Stimulated activated CD4-positive, alpha-beta T cell treated with anti-CD3 and anti-CD28 coated beads, Interleukin-4, amount 100 ng/mL, for 24 hours (primary cell): ENCODE measurements around the gene IGLL1.
"Not testable (repeated sequence)": the region's sequence is repeated elsewhere in the genome, so short reads cannot be mapped to it uniquely, and the experiment has no call there.

Experiments used
- DNase-seq: peaks from one replicate; pipeline ENCODE4 v3.0.0-alpha.2; 2020

Gene IGLL1

GRCh38 chr22:23539839-23540198 lies 40.3 kb downstream of the IGLL1 start:
- not testable (repeated sequence) for DNase-seq

DNA sequence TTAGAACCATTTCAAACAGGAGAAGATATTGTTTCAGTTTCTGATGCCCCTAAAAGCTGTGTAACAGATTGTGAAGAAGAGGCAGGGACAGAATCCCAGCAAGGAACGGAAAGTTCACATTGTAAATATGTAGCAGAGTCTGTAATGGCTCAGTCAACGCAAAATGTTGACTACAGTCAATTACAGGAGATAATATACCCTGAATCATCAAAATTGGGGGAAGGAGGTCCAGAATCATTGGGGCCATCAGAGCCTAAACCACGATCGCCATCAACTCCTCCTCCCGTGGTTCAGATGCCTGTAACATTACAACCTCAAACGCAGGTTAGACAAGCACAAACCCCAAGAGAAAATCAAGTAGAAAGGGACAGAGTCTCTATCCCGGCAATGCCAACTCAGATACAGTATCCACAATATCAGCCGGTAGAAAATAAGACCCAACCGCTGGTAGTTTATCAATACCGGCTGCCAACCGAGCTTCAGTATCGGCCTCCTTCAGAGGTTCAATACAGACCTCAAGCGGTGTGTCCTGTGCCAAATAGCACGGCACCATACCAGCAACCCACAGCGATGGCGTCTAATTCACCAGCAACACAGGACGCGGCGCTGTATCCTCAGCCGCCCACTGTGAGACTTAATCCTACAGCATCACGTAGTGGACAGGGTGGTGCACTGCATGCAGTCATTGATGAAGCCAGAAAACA lies 40.8 kb downstream of the IGLL1 start:
- peak; percentile 78 for DNase-seq

DNA sequence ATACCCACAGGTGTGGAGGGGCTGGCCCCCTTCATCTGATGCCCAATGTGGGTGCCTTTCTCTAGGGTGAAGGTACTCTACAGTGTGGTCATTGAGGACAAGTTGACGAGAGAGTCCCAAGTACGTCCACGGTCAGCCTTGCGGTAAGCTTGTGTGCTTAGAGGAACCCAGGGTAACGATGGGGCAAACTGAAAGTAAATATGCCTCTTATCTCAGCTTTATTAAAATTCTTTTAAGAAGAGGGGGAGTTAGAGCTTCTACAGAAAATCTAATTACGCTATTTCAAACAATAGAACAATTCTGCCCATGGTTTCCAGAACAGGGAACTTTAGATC lies 41.4 kb downstream of the IGLL1 start:
- DNase-seq = not testable (repeated sequence)

GRCh38 chr22:23537830-23538695 lies 42.0 kb downstream of the IGLL1 start:
- not testable (repeated sequence) for DNase-seq

- no peak for DNase-seq
Measured at GRCh38 chr22:23537416-23537815, 42.7 kb downstream of the IGLL1 start.

DNA sequence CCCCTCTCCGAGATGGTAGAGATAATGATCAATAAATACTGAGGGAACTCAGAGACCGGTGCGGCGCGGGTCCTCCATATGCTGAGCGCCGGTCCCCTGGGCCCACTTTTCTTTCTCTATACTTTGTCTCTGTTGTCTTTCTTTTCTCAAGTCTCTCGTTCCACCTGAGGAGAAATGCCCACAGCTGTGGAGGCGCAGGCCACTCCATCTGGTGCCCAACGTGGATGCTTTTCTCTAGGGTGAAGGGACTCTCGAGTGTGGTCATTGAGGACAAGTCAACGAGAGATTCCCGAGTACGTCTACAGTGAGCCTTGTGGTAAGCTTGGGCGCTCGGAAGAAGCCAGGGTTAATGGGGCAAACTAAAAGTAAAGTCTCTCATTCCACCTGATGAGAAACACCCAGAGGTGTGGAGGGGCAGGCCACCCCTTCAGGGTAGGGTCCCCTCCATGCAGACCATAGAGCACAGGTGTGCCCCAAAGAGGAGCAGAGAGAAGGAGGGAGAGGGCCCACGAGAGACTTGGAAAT lies 43.2 kb downstream of the IGLL1 start:
- DNase-seq = no peak

- not testable (repeated sequence) for DNase-seq
Measured at GRCh38 chr22:23535790-23536661, 44.1 kb downstream of the IGLL1 start.

DNA sequence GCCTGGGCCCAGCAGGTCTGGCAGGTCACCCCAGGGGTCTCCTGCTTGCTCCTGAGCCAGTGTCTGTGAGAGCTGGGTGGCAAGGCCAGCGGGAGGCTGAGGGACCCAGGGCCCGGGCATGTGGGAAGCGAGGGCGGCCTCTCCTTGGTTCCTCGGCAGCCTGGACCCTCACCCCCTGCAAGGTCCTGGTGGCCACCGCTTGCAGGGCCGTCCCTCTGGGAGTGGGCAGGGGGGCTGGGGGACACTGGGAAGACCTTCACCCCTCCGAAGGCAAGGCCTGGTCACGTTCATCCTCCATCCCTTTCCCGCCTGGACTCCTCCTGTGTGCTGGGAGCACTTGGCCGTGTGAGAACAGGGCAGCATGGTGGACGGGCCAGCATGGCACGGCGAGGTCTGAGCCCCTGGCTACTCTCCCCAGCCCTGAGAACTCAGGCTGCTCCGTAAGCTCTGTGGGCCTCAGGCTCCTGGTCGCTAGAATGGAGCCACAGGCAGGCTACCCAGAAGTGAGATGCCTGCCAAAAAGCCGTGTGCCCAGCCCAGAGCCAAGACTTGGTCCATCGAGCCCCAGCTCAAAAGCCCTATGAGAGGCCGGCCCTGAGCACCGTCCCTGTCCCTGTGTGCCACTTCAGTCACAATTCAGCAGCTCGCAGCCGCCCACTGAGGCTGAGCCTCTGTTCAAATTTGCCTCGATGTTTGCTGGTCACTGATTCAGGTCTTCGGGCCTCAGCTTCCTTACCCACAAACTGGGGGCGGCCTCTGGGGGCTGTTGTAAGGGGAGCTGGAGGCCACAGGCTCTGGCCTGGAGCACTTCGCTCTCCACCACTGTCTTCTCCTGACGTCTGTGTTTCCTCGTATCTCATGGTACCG lies 45.0 kb downstream of the IGLL1 start:
- DNase-seq = no peak

DNA sequence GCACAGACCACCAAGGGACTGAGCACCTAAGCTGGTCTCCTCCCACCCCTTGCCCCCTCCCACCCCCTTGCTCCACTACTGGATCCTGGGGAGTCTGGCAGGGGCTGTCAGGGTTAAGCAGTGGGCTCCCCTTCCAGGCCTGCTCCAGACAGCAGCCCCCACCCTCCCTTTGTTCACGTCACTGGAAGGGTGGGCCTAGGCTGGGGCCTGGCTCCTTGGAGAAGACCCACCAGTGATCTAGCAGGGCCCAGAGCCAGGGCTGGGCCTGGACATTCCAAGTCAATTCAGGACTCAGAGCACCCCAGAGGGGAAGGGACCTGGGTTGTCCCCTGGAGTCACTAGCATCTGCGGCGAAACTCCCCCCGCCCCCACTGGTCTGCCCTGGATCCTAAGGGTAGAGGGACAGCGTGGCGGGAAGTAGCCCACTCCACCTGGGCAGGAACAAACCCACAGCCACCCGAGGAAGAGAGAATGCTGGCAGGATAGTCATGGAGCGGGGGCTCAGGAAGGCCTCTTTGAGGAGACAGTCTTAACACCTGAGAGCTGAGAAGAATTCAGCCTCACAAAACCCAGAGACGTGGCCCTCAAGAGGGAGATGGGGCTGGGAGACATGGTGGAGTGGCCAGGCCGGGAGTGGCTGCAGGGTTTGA lies 45.8 kb downstream of the IGLL1 start:
- DNase-seq = no peak

DNA sequence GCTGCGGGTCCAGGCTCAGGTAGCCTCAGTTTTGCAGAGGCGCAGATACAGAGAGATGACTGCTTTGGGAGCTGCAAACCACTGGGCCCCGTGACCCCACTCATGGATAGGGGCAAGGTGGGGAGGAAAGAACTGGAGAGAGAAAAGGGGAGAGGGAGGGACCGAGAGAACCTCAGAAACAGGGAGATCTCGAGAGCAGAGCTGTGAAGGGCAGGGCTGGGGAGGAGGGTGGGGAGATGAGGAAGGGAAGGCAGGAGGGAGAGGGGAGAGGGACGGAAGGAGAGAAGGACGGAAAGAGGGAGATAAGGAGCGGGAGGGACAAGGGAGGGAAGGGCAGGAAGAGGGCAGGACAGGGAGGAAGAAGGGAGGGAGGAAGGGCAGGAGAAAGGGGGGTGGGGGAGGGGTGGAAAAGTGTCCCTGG lies 46.3 kb downstream of the IGLL1 start:
- DNase-seq = no peak

GRCh38 chr22:23533328-23533762 lies 46.7 kb downstream of the IGLL1 start:
- DNase-seq = peak; percentile 36

- DNase-seq = no peak
Measured at GRCh38 chr22:23532731-23533130, 47.4 kb downstream of the IGLL1 start.

GRCh38 chr22:23531966-23532705 lies 48.0 kb downstream of the IGLL1 start:
- no peak for DNase-seq

DNA sequence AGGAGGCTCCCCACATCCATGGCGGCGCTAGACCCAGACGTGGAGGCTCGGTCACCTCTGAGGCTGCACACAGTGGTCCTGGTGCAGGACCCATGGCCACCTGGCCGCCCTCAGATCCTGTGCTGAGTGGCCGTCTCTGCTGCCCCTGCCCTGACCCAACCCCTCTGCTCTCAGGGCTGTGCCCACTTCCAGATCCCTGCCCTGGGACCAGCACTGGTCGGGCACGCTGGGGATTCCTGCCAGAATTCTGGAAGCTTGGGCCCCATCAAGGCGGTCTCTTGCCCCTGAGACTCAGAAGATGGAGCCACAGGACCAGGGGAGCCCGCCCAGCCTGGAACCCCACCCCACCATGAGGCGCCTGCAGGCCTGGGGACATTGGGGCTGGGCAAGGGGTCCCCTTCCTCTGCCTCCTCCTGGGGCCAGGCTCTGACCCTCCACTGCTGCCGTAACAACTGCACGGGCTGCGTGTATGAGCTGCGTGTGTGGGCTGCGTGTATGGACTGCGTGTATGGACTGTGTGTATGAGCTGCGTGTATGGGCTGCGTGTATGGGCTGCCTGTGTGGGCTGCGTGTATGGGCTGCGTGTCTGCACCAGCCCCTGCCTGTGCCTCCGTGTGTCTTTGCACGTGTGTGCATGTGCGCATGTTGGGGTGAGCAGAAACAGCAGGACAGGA lies 48.7 kb downstream of the IGLL1 start:
- DNase-seq = no peak

DNA sequence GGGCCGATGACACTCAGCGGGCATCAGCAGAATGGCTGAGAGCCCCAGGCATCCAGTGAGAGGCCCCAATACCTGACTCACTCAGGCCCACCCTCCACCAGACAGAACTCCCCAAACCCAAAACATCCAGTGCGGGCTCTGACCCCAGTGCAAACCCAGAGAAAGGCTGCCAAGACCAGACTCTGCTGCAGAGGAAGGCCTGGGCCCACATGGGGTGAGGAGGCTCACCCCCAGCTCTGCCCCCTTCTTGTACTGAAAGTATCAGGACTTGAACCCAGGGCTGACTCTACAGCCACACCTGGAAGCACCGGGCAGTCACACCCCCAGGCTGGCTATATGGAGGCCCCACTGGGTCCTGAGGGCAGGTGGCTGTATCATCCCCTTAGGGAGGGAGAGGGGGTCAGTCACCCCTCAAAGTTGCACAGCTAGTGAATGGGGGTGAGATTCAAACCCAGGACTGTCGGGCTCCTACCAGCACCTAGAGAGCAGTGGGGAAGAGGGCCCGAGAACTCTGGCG lies 49.3 kb downstream of the IGLL1 start:
- no peak for DNase-seq

- DNase-seq = no peak
Measured at GRCh38 chr22:23530106-23530505, 50.0 kb downstream of the IGLL1 start.

GRCh38 chr22:23529166-23530103 lies 50.7 kb downstream of the IGLL1 start:
- DNase-seq = no peak

DNA sequence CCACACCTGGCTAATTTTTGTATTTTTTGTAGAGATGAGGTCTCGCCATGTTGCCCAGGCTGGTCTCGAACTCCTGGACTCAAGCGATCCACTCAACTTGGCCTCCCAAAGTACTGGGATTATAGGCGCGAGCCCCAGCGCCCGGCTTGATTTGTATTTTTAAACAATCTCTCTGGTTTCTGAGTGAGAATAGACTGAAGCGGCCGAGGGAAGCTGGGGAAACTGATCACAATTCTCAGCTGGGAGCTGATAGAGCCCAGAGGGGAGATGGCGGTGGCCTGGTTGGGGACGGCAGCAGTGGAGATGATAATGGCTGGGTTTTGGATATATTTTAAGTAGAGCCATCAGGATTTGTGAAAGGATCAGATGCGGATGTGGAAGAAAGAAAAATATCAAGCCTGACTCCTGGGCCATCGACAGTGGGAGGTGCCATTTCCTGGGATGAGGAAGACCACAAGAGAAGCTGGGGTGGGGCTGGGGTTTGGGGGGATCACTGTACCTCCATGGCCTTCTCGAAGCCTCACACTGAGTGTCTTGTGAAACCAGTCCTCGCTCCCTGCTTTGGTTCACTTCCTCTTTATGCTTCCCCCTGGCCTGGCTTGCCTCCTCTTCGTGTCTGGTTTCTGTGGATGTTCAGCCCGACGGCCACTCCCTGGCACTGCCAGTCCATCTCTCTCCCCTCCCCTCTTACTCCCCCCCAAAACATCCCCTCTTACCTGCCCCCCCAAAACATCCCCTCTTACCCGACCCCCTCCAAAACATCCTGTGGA lies 51.9 kb downstream of the IGLL1 start:
- no peak for DNase-seq
